RPMI8226 (cell line): ENCODE results near the gene JDP2.
A peak's percentile ranks its signal among the peaks of the same experiment; 100 is the strongest.
"Not testable (repeated sequence)": the region's sequence is repeated elsewhere in the genome, so short reads cannot be mapped to it uniquely, and the experiment has no call there.

Experiments used
- DNase-seq: peaks from one replicate; pipeline ENCODE4 v3.0.0-alpha.2; 2015

The JDP2 gene

DNA sequence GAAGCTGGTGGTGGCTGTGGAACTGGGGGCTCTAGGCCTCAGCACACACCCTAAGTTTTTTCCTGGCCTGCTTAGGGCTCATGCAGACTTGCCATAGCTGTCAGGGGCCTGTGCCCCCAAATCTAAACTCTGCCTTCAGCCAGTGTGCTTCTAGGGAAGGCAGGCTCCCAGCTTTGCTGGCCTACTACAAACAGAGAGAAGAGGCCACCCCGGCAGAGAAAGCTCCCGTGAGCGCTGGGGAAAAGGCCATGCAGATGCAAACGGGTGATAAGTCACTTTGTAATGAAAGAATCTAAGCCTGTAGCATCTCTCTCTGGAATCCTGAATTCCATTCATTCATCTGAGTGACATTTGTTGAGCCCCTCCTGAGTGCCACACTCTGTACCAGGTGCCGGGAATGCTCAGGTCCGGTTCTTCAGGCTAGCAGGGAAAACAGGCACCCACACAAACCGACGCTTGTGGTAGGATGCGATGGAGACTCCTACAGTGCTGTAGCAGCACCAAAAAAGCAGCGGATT is 29.9 kb downstream of the JDP2 start:
- DNase-seq, result no peak

DNA sequence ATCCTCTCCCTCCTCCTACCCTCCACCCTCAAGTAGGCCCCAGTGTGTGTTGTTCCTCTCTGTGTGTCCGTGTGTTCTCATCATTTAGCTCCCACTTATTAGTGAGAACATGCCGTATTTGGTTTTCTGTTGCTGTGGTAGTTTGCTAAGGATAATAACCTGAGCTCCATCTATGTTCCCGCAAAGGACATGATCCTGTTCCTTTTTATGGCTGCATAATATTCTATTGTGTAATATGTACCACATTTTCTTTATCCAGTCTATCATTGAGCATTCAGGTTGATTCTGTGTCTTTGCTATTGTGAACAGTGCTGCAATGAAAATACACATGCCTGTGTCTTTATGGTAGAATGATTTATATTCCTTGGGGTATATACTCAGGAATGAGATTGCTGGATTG is 30.5 kb downstream of the JDP2 start:
- no peak for DNase-seq

DNA sequence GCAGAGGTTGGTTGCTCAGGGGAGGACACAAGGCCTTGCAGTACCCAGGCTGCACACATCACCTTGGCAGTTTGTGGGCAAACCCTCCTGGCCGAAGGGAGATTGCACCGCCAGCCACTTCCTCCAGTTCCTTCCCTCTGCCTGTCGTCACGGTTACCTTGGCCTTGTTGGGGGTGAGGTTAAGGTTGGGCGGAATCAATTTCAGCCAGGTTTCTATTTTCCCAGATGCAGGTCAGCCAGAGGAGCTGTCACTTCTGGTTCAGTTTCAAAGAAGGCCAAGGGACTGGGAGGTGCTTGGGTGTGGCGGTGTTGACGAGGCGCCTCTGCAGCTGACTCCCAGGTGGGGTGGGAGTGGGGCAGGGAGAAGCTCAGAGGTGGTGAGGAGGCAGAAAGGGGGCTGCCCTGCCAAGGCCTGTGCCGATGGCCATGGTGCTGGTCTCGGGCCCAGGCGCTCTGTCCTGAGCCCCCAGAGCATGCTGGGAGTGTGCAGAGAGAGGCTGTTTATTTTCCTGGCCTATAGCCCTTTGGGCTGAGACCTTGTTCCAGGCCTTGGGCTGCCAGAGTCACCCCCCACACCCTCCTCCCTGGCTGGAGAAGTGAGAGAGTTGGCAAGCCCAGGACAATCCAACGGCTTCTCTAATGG is 31.4 kb downstream of the JDP2 start:
- no peak for DNase-seq

DNA sequence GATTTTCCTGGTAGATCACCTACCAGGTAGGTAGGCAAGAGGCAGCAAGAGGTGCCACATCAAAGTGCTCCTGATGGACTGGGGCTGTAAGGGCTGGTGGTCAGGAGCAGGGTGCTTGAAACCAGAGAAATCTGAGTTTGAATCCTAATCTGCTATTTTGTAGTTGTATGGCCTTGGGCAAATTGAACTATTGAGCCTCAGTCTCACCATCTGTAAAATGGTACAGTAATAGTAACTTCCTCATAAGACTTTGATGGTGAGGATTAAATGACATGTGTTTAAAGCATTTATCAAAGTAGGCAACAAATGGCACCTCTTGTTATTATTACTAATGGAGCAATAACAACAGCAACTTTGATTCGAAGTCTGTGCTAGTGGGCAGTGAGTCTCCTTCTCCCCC is 32.0 kb downstream of the JDP2 start:
- no peak for DNase-seq

DNA sequence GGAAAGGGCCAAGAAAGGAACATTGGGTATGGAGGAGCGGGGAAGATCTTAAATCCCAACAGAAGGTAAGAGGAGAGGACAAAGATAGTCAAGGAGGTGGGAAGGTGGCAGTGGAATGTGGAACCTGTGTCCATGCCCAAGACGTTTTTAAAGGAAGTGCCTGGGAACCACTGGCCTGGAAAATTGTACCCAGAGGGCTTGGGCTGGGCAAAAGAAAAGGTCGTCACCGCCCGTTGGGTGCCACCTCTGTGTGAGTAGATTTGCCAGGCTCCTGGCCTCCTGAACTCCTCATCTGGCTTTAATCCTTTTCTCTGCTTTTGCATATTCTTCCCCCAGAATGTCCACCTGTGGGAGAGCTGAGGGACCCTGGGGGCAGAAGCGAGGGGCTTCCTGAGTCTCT is 32.6 kb downstream of the JDP2 start:
- no peak for DNase-seq

DNA sequence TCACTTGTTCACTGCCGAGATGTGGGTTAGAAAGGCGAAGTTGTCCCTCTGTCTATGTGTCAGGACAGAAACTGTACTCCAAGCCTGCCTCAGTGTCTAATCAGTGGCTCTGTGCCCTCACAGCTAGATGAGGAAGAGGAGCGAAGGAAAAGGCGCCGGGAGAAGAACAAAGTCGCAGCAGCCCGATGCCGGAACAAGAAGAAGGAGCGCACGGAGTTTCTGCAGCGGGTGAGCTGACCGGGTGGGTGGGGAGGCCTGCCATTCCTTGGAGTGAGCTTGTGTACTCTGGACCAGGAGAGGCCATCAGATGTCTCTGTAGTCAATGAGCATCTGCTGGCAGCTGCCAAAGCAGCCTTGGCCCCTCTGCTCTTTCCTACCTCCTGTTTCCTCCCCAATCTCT is 33.5 kb downstream of the JDP2 start:
- DNase-seq, result no peak

DNA sequence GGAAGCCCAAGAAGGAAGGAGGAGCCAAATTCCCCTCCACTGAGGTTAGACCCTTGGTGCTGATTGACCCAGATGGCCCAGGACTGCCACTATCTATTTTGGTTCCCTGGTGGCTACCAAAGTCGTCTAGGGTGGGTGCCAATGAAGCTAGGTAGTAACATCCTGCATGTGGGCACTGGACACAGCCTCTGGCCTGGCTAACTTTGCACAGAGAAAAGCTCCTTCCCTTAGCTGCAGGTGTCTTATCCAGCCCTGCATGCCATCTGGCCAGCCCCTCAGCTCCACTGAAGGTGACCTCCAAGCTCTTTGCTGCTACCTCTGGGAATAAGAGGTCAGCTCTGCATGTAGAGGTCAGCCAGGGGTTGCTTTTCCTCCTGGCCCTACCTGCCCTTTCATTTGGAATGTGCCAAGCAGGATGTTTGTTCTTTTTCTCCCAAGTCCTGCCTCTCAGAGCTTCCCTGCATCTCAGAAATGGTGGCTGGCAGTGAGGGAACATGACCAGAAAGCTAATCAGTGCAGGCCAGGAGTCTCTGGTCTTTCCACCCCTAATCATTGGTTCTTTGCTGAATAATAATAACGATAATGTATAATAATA is 34.0 kb downstream of the JDP2 start:
- DNase-seq, result no peak

DNA sequence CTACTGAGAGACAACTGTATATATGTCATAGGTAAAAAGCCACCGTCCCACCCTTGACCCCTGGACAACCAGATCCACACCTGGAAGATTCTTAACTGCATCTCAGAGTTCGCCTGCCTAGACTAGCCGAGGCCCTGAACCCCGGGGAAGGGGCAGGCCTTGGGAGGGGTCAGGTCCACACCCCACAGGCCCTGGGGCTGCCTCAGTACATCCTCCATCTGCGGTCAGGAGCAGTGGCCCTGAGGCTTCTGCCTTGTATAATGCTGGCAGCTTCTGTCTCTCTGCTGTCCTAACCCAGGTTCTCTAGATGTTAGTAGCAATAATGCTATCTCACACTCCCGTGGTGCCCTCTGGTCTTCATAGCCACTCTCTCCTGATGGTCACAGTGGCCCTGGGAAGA is 36.8 kb downstream of the JDP2 start:
- DNase-seq, result no peak

DNA sequence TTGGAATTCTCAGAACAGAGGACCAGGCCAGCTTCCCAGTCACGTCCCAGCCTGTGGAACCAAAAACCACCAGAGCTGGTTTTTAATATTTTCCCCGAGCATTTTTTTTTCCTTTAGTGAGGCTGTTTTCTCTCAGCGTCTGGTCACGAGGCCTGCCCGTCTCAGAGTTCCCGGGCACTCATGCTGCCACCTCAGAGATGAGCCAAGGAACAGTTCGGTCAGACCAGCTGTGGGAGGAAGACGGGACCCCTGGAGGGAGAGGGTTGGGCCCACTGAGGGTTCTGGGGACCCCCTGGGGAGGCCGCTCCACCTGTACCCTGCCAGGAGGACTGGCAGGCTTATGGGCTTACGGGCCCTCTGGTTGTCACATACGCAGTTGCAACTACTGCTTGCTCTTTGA is 39.9 kb downstream of the JDP2 start:
- DNase-seq, result no peak

DNA sequence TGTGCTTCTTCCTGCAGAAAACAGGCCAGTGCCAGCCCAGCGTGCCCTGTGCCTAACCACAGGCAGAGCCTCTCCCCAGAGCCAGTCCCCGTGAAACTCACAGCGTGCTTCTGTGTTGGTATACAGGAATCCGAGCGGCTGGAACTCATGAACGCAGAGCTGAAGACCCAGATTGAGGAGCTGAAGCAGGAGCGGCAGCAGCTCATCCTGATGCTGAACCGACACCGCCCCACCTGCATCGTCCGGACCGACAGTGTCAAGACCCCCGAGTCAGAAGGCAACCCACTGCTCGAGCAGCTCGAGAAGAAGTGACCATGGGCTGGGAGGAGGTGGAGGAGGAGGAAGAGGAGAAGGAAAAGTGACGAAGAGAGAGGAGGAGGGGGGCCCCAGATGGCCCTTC is 41.3 kb downstream of the JDP2 start:
- DNase-seq, result no peak

DNA sequence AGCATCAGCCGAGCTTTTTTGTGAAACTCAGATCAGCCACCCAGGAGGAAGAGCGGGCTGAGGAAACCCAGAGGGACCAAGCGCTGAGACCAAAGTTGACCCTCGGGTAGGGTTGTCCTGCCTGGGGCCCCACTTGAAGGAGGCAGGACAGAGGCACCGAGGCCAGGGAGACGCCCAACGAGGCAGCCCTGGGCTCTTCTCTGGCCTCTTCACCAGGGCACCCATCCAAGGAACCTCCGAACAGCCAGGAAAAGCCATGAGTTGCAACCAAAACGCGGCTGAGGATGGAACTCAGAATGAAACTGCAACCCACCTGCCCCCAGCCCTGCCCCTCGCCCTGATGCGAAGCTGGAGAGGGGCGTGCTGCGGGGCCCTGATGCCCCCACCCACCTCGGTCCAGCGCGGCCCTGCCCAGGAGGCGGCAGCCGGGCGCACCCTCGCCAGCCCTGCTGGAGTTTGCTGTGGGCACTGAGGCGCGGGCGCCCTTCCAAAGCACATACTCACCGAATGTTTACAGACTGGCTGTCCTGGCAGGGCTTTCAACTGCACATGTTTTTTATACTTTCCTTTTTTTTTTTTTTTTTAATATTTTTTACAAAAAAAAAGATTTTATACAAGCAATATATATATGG is 41.9 kb downstream of the JDP2 start:
- no peak for DNase-seq

DNA sequence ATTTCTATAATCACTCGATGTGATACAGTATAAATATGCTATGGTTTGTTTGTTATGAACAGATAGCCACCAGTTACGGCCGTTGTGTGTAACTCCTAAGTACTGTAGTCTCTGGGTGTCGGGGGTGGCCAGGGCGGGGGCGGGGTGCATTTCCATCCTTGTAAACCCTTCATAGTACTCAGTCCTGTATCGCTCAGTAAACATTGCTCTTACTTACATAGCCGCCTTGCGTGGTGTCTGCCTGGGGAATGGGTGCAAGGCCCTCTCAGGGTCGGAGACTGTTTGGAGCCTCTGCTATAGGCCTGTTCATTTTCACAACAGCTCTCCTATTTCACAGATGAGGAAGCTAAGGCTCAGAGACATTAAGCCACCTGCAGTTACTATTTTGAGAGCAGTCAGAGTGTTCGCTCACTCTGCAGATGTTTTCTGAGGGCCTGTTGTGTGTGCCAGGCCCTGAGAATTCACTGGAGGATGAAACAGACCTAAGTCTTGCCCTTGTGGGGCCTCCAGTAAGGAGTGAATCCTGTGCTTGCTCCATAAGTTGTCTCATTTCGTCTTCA is 42.5 kb downstream of the JDP2 start:
- peak; percentile 6 for DNase-seq

DNA sequence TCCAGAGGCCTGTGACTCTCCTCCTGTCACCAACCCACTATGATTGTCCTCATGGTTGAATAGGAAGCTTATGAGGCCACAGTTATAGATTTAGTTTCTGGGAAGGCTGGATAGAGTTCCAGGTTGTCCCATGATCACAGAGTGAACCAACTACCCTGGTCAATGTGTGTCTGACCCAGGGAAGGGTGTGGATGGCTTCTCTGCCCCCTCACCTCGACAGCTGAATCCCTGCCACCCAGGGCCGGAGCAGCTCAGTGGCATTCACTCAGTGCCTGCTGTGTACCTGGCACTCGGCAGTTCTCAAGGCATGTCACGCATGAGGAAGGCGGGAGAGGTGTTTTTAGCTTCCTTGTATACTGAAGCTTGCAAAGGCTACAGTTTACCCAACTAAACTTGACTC is 43.2 kb downstream of the JDP2 start:
- DNase-seq, result no peak

DNA sequence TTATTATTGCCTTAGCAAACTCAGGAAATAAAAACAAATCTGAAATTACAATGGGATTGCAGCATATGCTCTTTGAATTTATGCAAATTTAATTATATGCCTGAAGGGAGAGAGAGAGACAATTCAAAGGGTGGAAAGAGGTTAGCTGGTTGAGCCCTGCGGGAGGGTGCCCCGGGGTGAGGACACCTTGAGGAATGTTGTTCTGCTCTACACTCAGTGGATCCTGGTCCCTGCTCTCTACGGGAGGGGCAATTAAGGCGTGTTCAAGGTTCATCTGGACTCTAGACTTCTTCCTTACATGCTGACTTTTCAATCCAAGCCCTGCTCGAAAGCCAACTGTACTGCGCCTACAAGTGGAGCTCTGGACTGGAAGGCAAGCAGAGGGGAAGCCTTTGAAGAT is 46.3 kb downstream of the JDP2 start:
- DNase-seq, result not testable (repeated sequence)

DNA sequence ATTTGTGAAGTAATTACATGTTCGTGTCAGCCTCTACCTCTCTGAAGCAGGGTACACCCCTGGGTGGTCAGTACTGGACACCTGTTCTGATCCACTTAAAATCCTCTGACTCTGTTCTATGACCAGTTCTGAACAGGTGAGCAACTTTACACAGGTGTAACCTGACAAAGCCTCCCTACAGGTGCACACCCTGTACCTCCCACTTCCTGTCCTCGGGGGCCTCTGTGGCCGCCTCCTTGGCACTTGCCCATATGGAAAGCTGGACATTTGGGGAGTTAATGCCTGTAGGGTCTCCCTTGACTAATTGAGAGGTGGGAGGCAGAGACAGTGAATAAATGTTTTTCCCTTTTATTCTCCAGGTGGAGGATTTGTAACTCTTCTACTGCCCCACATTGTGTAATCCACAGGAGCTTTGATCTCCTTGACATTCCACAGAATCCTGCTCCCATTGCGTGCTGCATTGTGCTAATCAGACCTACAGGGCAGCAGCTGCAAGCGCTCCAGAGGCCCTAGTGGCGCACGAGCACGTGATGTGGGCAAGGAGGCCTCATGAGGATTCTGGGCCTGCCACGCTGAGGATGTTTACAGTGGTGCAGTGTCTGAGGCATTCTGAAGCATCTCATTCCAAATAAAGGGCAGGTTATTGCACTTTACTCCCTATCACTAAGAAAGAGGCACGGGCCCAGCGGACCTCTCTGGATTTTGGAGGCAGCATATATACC is 48.6 kb downstream of the JDP2 start:
- DNase-seq, result no peak

DNA sequence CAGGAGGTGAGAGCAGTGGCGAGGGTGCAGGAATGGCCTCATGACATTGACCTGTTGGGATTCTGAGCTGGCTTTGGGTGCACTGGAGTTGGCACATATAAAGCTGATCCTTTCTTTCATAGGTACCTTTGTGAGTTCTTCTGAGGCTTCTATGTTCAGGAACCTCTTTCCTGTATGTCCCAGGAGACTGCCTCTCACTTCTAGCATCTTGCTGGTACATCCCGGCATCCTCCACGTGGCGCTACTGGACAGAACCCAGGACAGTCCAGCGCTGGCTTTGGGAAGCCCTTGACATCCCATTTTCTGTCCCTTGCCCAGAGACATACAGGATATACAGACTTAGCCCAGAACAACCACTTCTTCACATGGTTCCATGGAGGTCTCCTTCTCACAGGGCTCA is 50.1 kb downstream of the JDP2 start:
- no peak for DNase-seq

DNA sequence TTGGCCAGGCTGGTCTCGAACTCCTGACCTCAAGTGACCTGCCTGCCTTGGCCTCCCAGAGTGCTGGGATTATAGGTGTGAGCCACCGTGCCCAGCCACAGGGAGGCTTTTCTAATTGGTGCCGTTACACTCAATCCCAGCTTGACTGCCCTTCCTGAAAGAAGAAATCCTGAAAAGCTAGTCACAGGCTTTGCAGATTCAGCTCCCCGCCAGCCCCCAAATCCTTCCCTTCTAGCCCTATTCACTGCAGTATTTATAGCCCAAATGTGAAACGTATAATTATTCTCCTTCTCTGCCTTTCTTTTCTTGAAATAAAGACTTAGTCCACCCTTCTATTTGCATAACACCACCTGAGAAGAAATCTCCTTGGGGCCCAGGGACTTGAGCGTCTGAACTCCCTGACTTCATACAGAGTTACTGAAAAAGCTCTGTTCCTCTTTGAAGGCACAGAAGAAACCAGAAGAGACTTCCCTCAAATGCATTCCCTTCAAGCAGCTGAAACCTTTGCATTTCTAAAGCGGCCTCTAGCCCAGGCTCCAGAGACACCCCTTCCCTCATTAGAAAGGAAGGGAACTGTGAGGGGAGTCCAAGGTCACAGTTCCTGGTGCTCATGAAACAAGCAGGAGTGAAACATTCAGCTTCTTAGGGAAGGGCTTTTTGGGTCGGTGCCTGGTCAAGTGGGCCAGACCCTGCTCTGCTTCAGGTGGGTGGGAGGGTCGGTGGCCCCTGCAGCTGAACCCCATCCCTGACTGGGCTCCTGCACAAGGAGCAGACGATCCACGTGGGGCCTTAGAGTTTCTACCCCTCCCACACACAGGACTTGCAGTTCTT is 52.2 kb downstream of the JDP2 start:
- no peak for DNase-seq

DNA sequence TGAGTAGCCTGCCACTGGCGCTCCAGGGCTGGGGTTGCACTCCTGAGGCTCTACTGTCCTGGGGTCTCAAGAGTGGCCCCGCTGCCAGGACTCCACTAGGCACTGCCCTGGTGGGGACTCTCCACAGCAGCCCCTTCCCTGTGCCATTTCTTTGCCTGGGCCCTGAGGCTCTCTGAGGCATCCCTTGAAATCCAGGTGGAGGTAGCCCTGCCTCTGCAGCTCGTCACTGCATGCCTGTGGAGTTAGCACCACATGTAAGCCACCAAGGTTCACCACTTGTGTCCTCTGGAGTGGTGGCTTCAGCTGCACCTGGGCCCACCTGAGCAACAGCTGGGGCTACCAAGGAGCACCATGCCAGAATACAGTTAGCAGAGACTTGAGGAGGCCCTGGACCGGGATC is 54.5 kb downstream of the JDP2 start:
- DNase-seq, result no peak

DNA sequence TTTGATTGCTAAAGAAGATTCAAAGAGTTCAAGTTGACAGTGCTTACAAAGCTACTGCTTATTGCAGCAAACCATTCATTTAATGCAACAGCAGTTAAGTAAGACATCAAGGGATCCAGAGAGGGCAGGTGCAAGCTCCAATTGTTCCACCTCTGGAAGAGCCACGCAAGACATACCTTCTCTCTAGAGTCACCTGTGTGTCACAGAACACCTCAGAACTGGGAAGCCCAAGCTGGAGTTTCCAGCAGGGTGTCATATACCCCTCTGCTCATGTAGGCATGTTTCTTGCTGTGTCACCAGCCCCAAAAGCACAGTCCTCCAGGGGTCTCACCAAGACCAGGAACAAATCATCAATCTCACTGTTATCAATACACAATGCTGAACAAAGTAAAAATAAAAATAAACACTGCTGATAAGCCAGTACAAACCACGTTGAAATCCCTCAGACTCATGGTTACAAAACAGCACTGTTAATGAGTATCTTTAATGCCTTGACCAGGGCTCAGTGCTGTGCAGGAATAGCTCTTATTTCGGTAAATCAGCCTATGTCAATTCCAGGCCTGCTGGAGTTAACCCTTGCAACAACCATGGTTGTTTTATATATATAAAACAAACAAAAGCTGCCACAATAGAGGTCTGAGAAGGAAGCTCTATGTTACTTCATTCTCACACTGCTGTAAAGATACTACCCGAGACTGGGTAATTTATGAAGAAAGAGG is 57.0 kb downstream of the JDP2 start:
- no peak for DNase-seq

DNA sequence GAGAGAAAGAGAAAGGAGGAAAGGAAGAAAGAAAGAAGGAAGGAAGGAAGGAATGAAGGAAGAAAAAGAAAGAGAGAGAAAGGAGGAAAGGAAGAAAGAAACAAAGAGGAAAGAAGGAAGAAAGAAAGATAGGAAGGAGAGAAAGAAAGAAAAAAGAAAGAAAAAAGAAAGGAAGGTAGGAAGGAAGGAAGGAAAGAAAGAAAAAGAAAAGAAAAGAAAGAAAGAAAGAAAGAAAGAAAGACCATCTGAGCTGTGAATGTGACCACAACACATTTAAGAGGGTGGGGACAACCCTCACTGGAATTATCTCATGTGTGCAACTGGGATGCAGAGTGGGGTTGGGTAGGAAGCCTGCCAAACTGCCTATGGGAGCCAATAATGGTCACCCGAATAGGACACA is 58.5 kb downstream of the JDP2 start:
- DNase-seq, result no peak

DNA sequence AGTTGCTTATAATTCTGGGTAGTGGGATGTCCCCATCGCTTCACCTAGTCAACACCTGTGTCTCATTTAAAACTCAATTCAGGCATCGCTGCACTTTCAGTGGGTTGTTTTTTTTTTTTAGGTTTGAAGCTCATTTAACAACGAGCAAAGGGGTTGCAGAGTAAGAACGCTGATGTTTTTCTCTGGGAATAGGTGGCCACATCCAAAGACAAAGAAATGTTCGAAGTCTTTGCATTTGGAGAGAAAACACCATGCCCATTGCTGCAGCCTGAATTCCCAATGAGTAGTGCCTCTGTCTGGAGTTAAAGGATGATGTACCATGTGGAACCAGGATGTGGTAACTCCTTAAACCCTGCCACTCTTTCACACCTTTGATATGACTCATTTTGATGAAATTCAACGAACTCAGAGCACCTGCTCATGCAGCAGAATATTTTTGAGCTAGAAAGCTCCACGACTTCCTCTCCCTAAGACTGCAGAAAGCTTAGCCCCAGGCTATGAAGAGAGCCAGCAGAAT is 59.4 kb downstream of the JDP2 start:
- peak; percentile 9 for DNase-seq

DNA sequence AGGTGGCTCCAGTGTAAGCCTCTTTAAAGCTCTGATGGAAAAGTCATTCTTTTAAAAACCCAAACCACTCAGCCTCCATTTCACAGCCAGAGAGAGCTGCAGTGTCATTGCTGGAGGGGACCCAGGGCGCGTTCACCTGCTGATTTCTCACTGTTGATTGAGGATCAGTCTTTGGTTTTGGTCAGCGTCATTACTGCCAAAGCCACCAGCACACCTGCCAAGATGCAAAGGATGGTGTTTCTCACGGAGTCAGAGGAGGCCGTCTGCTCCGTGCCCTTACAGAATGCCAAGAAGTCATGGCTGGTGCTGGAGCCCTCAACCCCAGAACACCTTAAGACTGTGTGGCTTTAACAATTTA is 61.6 kb downstream of the JDP2 start:
- no peak for DNase-seq
